GM04503 (cell line): Measurements from ENCODE around the gene DDOST.
"Not testable (repeated sequence)": the region's sequence is repeated elsewhere in the genome, so short reads cannot be mapped to it uniquely, and the experiment has no call there.

ENCODE experiments used
- DNase-seq: peaks from one replicate; pipeline ENCODE4 v3.0.0-alpha.2; 2012; ENCODE audit warnings: low read depth

The DDOST gene

GRCh38 chr1:20624709-20625108, 36.5 kb downstream of the DDOST start:
- DNase-seq = no peak

GRCh38 chr1:20621012-20621411, 40.2 kb downstream of the DDOST start:
- DNase-seq = no peak

GRCh38 chr1:20619999-20620398, 41.2 kb downstream of the DDOST start:
- no peak for DNase-seq

DNA sequence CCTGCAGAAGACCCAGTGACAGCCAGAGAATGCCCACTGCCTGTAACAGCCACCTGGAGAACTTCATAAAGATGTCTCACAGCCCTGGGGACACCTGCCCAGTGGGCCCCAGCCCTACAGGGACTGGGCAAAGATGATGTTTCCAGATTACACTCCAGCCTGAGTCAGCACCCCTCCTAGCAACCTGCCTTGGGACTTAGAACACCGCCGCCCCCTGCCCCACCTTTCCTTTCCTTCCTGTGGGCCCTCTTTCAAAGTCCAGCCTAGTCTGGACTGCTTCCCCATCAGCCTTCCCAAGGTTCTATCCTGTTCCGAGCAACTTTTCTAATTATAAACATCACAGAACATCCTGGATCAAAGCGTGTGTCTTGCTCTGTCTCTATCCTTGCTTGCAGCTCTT, 42.6 kb downstream of the DDOST start:
- no peak for DNase-seq

- no peak for DNase-seq
Measured at GRCh38 chr1:20616847-20617487, 44.2 kb downstream of the DDOST start.

DNA sequence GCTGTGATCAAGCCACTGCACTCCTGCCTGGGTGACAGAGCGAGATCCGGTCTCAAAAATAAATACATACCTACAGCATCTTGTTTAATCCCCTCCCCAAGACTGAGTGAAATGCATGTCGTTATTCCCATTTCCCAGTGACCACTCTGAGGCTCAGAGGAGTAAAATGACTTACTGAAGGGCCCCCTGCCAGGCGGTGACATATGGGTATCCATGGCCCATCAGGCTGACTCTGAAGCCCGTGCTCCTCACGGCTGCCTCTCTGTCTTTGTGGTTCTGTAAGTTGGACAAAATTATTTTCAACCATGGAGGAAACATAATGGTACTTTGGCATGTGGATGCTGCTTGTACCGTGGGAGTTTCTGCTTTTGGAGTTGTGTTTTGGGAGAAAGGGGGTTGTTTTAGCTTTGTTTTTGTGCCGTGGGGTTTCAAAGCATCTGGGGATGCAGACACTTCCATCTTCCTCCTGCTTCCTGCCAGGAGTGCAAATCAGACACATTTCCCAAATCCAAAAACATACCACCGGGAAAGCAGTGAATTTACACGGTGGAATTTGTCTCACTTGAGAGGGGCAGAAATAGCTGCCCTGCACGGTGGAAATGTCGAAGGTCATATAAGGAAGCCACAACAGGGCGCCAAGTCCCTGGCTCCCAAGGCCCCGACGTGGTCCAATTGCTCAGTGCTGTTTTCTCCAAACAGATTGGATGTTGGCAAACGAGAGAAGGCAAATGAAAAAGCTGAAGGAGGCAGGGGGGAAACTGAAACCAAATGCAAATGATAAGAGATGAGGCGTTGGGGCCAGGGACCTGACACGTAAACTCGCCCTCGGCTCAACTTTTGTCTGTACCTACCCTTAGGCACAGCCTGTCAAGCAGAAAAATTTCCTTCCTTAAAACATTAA, 45.0 kb downstream of the DDOST start:
- no peak for DNase-seq

GRCh38 chr1:20614131-20614579, 47.0 kb downstream of the DDOST start:
- DNase-seq = no peak

DNA sequence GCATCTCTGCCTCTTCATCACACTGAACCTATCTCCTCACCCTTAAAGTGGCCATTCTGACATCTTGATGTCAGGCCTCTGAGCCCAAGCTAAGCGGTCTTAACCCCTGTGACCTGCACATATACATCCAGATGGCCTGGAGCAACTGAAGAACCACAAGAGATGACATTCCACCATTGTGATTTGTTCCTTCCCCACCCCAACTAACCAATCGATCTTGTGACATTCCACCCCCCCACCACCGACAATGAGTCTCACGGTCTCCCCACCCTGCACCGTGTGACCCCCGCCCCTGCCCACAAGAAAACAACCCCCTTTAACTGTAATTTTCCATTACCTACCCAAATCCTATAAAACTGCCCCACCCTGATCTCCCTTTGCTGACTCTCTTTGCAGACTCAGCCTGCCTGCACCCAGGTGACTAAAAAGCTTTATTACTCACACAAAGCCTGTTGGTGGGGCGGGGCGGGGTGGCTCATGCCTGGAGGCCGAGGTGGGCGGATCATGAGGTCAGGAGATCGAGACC, 48.9 kb downstream of the DDOST start:
- DNase-seq = no peak

- DNase-seq = no peak
Measured at GRCh38 chr1:20611652-20612051, 49.5 kb downstream of the DDOST start.

DNA sequence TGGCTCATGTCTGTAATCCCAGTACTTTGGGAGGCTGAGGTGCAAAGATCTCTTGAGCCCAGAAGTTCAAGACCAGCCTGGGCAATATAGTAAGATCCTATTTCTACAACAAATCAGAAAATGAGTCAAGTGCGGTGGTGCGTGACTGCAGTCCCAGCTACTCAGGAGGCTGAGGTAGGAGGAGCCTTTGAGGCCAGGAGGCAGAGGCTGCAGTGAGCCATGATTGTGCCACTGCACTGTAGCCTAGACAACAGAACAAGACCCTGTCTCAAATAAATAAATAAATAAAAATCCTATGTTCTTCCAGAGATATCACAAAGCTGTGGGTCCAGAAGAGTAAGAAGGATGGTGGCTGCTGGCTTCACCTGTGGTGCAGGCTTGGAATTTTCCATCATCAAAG, 50.2 kb downstream of the DDOST start:
- DNase-seq = no peak

DNA sequence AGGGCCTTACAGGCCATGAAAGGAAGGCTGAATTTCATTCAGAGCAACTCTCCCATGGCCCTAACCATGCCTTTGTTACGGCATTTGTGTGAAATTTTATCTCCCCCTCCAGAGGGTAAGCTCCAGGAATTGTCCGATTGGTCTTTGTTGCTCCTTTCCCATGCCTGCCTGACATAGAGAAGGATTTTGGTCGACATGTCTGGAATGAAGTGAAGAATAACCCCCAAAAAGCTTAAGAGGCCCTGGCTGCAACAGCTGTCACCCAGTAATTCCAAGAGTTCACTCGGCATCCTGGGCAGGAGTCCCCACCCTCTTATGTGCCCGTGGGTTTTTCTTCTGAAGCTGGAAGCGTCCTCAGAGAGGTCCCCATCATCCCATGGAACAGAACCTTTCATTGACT, 51.6 kb downstream of the DDOST start:
- DNase-seq = no peak

DNA sequence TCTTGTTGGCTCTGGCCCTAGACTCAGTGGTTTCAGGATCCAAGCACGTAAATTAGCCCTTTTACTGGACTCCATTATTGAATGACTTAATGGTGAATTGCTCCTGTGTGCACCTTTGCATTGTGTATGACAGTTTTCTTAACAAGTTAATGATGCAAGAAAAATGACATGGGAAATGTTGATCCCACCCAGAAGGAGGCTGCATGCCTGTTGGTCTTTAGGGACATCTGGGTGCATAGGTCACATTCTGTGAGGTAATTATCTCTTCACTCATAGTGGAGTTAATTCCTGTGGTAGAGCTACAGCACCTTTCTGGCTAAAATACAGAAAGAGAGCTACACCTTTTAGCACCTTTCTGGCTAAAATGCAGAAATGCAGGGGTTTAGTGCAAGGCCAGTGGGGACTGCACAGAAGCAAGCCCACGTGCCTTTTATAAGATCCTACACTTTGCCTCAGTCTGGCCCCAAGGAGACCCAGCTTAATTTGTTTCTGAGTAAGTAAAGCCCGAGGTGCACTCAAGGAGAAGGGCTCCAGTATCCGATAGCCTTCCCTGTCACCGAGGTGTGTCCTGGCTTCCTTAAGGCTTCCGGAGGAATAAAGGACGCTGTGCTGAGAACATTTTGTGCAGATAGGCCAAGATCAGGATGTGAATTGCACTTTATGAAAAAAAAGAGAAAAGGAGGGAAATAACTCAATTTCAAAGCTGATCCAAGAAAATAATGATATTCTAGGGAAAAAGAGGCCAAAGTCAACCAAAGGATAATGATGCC, 54.2 kb downstream of the DDOST start:
- not testable (repeated sequence) for DNase-seq

- no peak for DNase-seq
Measured at GRCh38 chr1:20604678-20605077, 56.5 kb downstream of the DDOST start.

DNA sequence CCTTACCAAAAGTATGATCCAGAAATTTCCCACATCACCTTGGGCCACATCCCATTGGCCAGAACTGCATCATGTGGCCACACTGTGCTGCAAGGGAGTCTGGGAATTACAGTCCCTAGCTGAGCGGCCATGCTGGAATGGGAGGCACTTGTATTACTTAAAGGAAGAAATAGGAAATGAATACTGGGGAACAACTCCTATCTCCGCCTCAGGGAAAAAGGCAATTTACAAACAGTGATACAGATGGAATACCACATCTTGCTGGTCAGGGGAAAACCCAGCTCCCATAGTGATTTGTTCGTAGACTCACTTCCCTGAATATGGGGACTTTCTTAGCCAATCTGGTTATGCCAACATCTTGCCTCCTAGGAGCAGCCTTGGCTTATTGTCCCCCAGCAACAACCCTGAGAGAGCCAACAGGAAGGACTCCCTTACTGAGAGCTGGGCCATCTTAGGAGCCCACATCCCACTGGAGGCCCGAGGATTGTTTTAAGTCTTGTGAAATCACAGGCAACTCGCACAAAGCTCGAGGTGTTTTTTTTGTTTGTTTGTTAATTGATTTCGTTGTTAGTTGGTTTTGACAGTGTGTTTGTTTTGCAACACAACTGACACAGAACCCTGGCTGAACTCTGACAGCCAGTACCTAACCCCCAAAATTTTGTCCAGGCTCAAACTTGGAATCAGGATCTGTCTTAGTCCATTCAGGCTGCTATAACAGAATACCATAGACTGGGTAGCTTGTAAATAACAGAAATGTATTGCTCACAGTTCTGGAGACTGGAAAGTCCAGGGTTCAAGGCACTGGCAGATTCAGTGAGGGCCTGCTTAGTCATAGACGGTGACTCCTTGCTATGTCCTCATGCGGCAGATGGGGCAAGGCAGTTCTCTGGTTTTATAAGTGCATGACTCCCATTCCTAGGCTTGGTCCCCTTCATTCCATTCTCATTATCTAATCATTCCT, 57.4 kb downstream of the DDOST start:
- DNase-seq = peak; percentile 80

DNA sequence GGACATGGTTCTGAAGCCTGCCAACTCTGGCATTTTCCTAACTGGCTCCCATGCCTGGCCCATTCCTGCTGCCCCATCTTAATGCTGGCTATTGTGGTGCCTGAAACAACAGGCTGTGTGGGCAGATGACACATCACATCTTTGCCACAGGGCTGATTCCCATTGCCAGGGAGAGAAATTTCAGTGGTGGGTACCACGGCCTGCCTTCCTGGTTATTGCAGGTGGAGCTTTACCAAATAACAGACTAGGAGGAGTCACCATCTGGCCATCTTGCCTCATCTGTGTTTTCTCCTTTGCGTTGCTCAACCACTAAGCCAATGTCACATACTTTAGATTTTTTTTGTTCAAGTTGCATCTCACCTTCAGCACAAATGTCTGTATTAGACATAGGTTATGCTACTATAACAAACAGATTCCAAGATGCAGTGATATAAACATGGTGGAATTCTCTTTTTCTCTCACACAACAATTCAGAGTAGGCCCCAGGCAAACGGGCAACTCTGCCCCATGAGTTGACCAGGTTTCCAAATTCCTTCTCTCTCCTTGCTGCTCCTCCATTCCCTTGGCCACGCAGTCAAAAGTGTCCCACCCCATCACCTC, 58.2 kb downstream of the DDOST start:
- DNase-seq = no peak
